ENCODE data around the gene STARD13. TPM values are rescaled to one million over a fixed set of nuclear protein-coding genes. Genes with fewer than 3 reads are reported as not detected.
"Not testable (repeated sequence)": the region's sequence is repeated elsewhere in the genome, so short reads cannot be mapped to it uniquely, and the experiment has no call there.

STARD13 gene
- total and polyA plus RNA-seq, 2 donors (not counting 1 experiment from before 2014, with no cell fraction given) = 0.06 to 0.22 TPM

DNA sequence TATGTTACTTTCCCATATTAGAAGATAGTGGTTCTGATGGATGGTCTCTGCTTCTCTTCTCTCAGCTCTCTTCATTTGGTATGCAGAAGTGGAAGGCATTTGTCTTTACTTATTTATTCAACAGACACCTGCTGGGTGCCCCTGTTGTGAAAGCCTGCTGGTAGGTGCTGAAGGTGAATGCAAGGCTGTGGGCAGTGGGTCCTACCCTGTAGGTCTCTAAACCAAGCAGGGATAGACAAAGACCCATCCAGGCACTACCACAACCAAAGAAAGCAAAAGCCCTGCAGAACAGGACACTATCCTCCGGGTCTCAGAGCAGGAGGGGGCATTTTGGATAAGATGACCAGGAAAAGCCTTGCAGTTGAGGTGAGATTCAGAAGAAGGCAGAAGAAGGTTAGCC is 106.1 kb downstream of the STARD13 start:
- ATAC-seq (ENCODE audit: low read depth) (no peak), DNase-seq (no peak)
- Histone ChIP-seq H4K20me1 (ENCODE audit: control insufficient read depth, insufficient read depth, low read length, poor library complexity, severe bottlenecking) (no peaks in the 10 kb centered on the region), H3K79me2 (ENCODE audit: control insufficient read depth, insufficient read depth, low read length) (no peaks in the 10 kb centered on the region), H3K36me3 (replicated peaks in 1 of 2; ENCODE audit: control extremely low read depth in 1 of 2, control insufficient read depth in 1 of 2, extremely low read depth in 1 of 2, insufficient read depth in 2 of 2, low read length in 1 of 2) (no peaks in the 10 kb centered on the region), H3K9me3 (ENCODE audit: control extremely low read depth in 1 of 3, control insufficient read depth in 2 of 3, insufficient read depth in 1 of 3, low read length in 2 of 3) (peaks cover 0 to 4% (median 0%) of the 10 kb centered on the region in 3 donors), H3K27me3 (replicated peaks in 1 of 4; ENCODE audit: control extremely low read depth in 1 of 4, control insufficient read depth in 3 of 4, insufficient read depth in 4 of 4, low read length in 3 of 4) (no peaks in the 10 kb centered on the region), H3K27ac (ENCODE audit: low read length in 2 of 2) (no peak overlapping the region), H3K4me1 (ENCODE audit: control insufficient read depth in 2 of 2, insufficient read depth in 2 of 2, low read length in 2 of 2) (no peaks in the 10 kb centered on the region), H3K9ac (ENCODE audit: low read length) (no peak overlapping the region), H2AFZ (ENCODE audit: insufficient read depth, low read depth, low read length, poor library complexity, severe bottlenecking) (no peak overlapping the region), H3K4me2 (replicated peaks; ENCODE audit: low read depth, low read length, poor library complexity, severe bottlenecking) (no peak overlapping the region), H3K4me3 (ENCODE audit: control extremely low read depth in 1 of 5, extremely low read depth in 1 of 5, insufficient read depth in 1 of 5, low read depth in 2 of 5, low read length in 4 of 5) (no peak overlapping the region)
- POLR2A ChIA-PET = no interaction called here
- no peak overlapping the region for H3K27ac Mint-ChIP-seq
- no CpG with 5 or more reads among the region's 1 CpG for WGBS (ENCODE audit: insufficient coverage)
- H3K27me3 Mint-ChIP-seq = peaks cover 4% of the 10 kb centered on the region
- CTCF ChIA-PET = no interaction called here
- H3K4me3 Mint-ChIP-seq = no peak overlapping the region
- intact Hi-C loops (cut with micrococcal nuclease) = no loop called here
- no peak for TF ChIP-seq EZH2 (IDR thresholded peaks at IDR 0.05; ENCODE audit: borderline replicate concordance, insufficient read depth, low read depth, low read length, poor library complexity, severe bottlenecking)
- TF ChIP-seq CTCF (IDR thresholded peaks at IDR 0.05) = no peak
- H3K9me3 Mint-ChIP-seq (ENCODE audit: insufficient read depth) = no peaks in the 10 kb centered on the region
- H3K4me1 Mint-ChIP-seq = no peaks in the 10 kb centered on the region

DNA sequence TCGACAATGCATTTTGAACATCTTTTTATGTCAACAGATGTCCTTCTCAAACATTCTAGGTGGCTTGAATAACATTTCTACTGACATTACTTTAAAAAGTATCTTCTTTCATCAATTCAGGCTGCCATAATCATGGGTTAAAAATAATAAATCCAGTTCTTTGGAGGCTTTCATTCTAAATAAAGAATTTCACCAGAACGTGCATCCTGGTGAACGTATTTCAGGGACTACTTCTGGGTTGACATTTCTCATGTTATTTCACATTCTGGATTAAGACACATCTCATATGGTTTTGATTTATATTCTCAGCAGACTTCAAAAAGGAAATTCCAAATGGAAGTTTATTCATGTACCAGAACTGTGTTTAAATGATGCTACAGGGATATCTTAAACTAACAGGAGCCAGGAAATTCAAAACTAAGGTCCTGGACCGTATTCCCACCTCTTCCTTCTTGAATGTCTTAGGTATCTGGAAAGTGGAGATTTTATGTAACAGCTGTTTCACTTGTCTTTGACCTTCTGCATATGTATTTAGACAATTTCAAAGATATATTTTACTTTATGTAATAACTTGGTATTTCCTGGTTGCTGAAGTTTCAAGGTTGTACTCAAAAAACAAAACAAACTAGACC is 107.2 kb downstream of the STARD13 start:
- H3K4me1 Mint-ChIP-seq = no peaks in the 10 kb centered on the region
- H3K27ac Mint-ChIP-seq = no peak overlapping the region
- H3K9me3 ChIP-seq (ENCODE audit: control extremely low read depth in 1 of 3, control insufficient read depth in 2 of 3, insufficient read depth in 1 of 3, low read length in 2 of 3) = peaks cover 0 to 4% (median 0%) of the 10 kb centered on the region in 3 donors
- WGBS (ENCODE audit: insufficient coverage) = no CpG with 5 or more reads among the region's 4 CpGs
- intact Hi-C loops (cut with micrococcal nuclease) = no loop called here
- no peaks in the 10 kb centered on the region for H3K79me2 ChIP-seq (ENCODE audit: control insufficient read depth, insufficient read depth, low read length)
- no peak overlapping the region for H3K4me3 ChIP-seq (ENCODE audit: control extremely low read depth in 1 of 5, extremely low read depth in 1 of 5, insufficient read depth in 1 of 5, low read depth in 2 of 5, low read length in 4 of 5)
- H3K4me2 ChIP-seq (replicated peaks; ENCODE audit: low read depth, low read length, poor library complexity, severe bottlenecking) = no peak overlapping the region
- no peak for DNase-seq
- H4K20me1 ChIP-seq (ENCODE audit: control insufficient read depth, insufficient read depth, low read length, poor library complexity, severe bottlenecking) = no peaks in the 10 kb centered on the region
- CTCF ChIA-PET = no interaction called here
- no peak overlapping the region for H3K9ac ChIP-seq (ENCODE audit: low read length)
- H3K4me3 Mint-ChIP-seq = no peak overlapping the region
- no peak overlapping the region for H2AFZ ChIP-seq (ENCODE audit: insufficient read depth, low read depth, low read length, poor library complexity, severe bottlenecking)
- H3K27me3 ChIP-seq (replicated peaks in 1 of 4; ENCODE audit: control extremely low read depth in 1 of 4, control insufficient read depth in 3 of 4, insufficient read depth in 4 of 4, low read length in 3 of 4) = no peaks in the 10 kb centered on the region
- no peaks in the 10 kb centered on the region for H3K36me3 ChIP-seq (replicated peaks in 1 of 2; ENCODE audit: control extremely low read depth in 1 of 2, control insufficient read depth in 1 of 2, extremely low read depth in 1 of 2, insufficient read depth in 2 of 2, low read length in 1 of 2)
- no peak for TF ChIP-seq EZH2 (IDR thresholded peaks at IDR 0.05; ENCODE audit: borderline replicate concordance, insufficient read depth, low read depth, low read length, poor library complexity, severe bottlenecking)
- no peak for TF ChIP-seq CTCF (IDR thresholded peaks at IDR 0.05)
- POLR2A ChIA-PET = no interaction called here
- peaks cover 7% of the 10 kb centered on the region for H3K27me3 Mint-ChIP-seq
- H3K9me3 Mint-ChIP-seq (ENCODE audit: insufficient read depth) = no peaks in the 10 kb centered on the region
- H3K27ac ChIP-seq (ENCODE audit: low read length in 2 of 2) = no peak overlapping the region
- no peaks in the 10 kb centered on the region for H3K4me1 ChIP-seq (ENCODE audit: control insufficient read depth in 2 of 2, insufficient read depth in 2 of 2, low read length in 2 of 2)
- no peak for ATAC-seq (ENCODE audit: low read depth)

DNA sequence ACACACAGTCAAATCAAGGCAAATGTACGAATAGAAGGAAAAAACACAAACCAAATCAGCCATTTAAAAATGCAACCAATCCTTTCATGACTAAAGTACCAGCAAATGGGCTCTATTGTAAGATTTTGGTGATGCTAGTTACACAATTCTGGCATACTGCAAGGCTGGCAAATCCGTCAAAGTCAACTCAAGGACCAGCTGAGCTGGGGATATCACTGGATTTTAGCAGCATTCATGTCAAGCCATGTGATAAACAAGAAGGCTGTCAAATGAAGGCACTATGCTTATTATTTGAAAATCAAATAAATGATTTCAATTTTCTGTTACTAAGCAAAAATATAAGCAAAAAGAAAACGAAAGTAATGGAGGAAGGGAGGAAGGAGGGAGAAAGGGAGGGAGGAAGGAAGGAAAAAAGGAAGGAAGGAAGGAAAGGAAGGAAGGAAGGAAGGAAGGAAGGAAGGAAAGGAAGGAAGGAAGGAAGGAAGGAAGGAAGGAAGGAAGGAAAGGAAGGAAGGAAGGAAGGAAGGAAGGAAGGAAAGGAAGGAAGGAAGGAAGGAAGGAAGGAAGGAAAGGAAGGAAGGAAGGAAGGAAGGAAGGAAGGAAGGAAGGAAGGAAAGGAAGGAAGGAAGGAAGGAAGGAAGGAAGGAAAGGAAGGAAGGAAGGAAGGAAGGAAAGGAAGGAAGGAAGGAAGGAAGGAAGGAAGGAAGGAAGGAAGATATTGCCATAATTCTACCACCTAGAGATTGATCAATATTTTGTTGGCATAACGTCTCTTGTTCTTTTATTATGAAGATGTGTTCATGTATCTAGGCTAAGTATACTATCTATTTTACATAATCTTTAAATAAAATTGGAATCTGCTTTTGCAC is 108.0 kb downstream of the STARD13 start:
- 100% methylated on average over 1 of the region's 4 CpGs for WGBS (ENCODE audit: insufficient coverage)
- H3K4me3 Mint-ChIP-seq; H3K4me1 ChIP-seq (ENCODE audit: control insufficient read depth in 2 of 2, insufficient read depth in 2 of 2, low read length in 2 of 2); POLR2A ChIA-PET; H3K4me1 Mint-ChIP-seq; H3K27me3 ChIP-seq (replicated peaks in 1 of 4; ENCODE audit: control extremely low read depth in 1 of 4, control insufficient read depth in 3 of 4, insufficient read depth in 4 of 4, low read length in 3 of 4); H3K9me3 ChIP-seq (ENCODE audit: control extremely low read depth in 1 of 3, control insufficient read depth in 2 of 3, insufficient read depth in 1 of 3, low read length in 2 of 3); CTCF ChIA-PET; H3K9ac ChIP-seq (ENCODE audit: low read length); DNase-seq; H3K79me2 ChIP-seq (ENCODE audit: control insufficient read depth, insufficient read depth, low read length); H3K27me3 Mint-ChIP-seq; H3K4me2 ChIP-seq (replicated peaks; ENCODE audit: low read depth, low read length, poor library complexity, severe bottlenecking); H3K27ac ChIP-seq (ENCODE audit: low read length in 2 of 2); H4K20me1 ChIP-seq (ENCODE audit: control insufficient read depth, insufficient read depth, low read length, poor library complexity, severe bottlenecking); H3K4me3 ChIP-seq (ENCODE audit: control extremely low read depth in 1 of 5, extremely low read depth in 1 of 5, insufficient read depth in 1 of 5, low read depth in 2 of 5, low read length in 4 of 5); H2AFZ ChIP-seq (ENCODE audit: insufficient read depth, low read depth, low read length, poor library complexity, severe bottlenecking); H3K36me3 ChIP-seq (replicated peaks in 1 of 2; ENCODE audit: control extremely low read depth in 1 of 2, control insufficient read depth in 1 of 2, extremely low read depth in 1 of 2, insufficient read depth in 2 of 2, low read length in 1 of 2); intact Hi-C loops (cut with micrococcal nuclease); H3K9me3 Mint-ChIP-seq (ENCODE audit: insufficient read depth); H3K27ac Mint-ChIP-seq; ATAC-seq (ENCODE audit: low read depth): not testable (repeated sequence)

All from B cell (primary cell).